HG03571 (cell line): ENCODE data around the gene VSTM2B.

Experiments
- ATAC-seq: cut with Tn5 transposase; IDR thresholded peaks from one replicate; pipeline ENCODE4 v1.9.1; 2021; ENCODE audit not compliant: unreplicated experiment

The VSTM2B gene

GRCh38 chr19:29563486-29564101 is 37.8 kb downstream of the VSTM2B start:
- no peak for ATAC-seq

- ATAC-seq: no peak
Measured at GRCh38 chr19:29564574-29565005, 38.8 kb downstream of the VSTM2B start.

- no peak for ATAC-seq
Measured at GRCh38 chr19:29565171-29565570, 39.4 kb downstream of the VSTM2B start.

GRCh38 chr19:29566496-29567054 is 40.8 kb downstream of the VSTM2B start:
- no peak for ATAC-seq

GRCh38 chr19:29567366-29567915 is 41.6 kb downstream of the VSTM2B start:
- ATAC-seq: no peak

- ATAC-seq: no peak
Measured at GRCh38 chr19:29568036-29569025, 42.5 kb downstream of the VSTM2B start.

GRCh38 chr19:29569038-29569911 is 43.5 kb downstream of the VSTM2B start:
- no peak for ATAC-seq

- no peak for ATAC-seq
Measured at GRCh38 chr19:29571181-29571580, 45.4 kb downstream of the VSTM2B start.

GRCh38 chr19:29573486-29573885 is 47.7 kb downstream of the VSTM2B start:
- ATAC-seq: no peak

- ATAC-seq: no peak
Measured at GRCh38 chr19:29574510-29574909, 48.7 kb downstream of the VSTM2B start.

- no peak for ATAC-seq
Measured at GRCh38 chr19:29576046-29576606, 50.3 kb downstream of the VSTM2B start.

- ATAC-seq: no peak
Measured at GRCh38 chr19:29576761-29577648, 51.2 kb downstream of the VSTM2B start.

- no peak for ATAC-seq
Measured at GRCh38 chr19:29577649-29577963, 51.8 kb downstream of the VSTM2B start.

- no peak for ATAC-seq
Measured at GRCh38 chr19:29578349-29578748, 52.6 kb downstream of the VSTM2B start.

- ATAC-seq: no peak
Measured at GRCh38 chr19:29579308-29579910, 53.6 kb downstream of the VSTM2B start.

- no peak for ATAC-seq
Measured at GRCh38 chr19:29581398-29581797, 55.6 kb downstream of the VSTM2B start.

- no peak for ATAC-seq
Measured at GRCh38 chr19:29583196-29583999, 57.6 kb downstream of the VSTM2B start.

- ATAC-seq: no peak
Measured at GRCh38 chr19:29586401-29586800, 60.6 kb downstream of the VSTM2B start.
